Fibroblast of mammary gland (primary cell): ENCODE results near the gene GRM4.

Experiments
- DNase-seq: peaks from one replicate; pipeline ENCODE4 v3.0.0-alpha.2; 2010; ENCODE audit warnings: low read depth
- H3K4me3 ChIP-seq: 2 replicates; pipeline ENCODE4 v1.5.1; 2011; ENCODE audit warnings: low read depth, mild to moderate bottlenecking, low read length, moderate library complexity; ENCODE audit not compliant: control insufficient read depth
- TF ChIP-seq, protein P1 (sequence below): conservative IDR thresholded peaks from 2 replicates; pipeline ENCODE4 v1.5.1; 2011; ENCODE audit warnings: low read depth, low read length, inconsistent platforms; ENCODE audit not compliant: control insufficient read depth, insufficient read depth

Gene GRM4

DNA sequence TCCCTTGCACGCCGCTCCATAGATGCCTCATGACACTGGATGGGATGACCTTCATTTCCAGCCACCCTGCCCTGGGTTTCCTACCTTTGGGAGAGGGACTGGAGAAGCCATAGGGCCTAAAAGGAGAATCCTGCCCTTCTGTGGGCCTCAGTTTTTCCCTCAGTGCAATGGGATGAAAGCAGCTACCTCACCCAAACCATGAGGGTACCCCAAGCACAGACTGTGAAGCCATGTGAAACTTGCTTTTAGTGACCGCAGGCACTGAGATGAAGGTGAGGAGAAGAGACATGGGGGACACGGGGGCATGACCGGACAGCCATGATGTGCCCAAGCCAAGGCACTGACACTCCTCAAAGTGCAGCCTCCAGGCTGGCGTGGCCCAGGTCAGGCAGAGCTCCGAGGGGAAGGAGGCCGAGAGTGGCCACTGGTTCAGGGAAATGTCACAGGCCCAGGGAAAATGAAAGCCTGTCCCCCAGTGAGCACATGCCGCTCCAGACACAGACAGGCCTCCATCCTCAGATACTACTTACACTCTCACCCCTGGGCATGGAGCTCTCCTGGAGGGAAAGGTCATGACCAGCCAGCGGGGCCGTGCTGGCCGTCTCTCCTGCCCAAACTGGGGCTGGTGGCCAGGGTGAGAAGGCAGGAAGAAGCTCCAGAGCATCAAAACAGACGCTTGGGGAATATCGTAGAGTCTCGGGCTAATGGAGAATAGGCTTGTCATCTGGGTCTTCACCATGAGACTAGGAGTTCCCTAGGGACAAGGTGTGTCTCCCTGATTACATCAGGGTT, 116.2 kb downstream of the GRM4 start:
- no peak for DNase-seq
- H3K4me3 ChIP-seq = no peak overlapping the region
- TF ChIP-seq, protein P1, sequence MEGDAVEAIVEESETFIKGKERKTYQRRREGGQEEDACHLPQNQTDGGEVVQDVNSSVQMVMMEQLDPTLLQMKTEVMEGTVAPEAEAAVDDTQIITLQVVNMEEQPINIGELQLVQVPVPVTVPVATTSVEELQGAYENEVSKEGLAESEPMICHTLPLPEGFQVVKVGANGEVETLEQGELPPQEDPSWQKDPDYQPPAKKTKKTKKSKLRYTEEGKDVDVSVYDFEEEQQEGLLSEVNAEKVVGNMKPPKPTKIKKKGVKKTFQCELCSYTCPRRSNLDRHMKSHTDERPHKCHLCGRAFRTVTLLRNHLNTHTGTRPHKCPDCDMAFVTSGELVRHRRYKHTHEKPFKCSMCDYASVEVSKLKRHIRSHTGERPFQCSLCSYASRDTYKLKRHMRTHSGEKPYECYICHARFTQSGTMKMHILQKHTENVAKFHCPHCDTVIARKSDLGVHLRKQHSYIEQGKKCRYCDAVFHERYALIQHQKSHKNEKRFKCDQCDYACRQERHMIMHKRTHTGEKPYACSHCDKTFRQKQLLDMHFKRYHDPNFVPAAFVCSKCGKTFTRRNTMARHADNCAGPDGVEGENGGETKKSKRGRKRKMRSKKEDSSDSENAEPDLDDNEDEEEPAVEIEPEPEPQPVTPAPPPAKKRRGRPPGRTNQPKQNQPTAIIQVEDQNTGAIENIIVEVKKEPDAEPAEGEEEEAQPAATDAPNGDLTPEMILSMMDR = no peak

DNA sequence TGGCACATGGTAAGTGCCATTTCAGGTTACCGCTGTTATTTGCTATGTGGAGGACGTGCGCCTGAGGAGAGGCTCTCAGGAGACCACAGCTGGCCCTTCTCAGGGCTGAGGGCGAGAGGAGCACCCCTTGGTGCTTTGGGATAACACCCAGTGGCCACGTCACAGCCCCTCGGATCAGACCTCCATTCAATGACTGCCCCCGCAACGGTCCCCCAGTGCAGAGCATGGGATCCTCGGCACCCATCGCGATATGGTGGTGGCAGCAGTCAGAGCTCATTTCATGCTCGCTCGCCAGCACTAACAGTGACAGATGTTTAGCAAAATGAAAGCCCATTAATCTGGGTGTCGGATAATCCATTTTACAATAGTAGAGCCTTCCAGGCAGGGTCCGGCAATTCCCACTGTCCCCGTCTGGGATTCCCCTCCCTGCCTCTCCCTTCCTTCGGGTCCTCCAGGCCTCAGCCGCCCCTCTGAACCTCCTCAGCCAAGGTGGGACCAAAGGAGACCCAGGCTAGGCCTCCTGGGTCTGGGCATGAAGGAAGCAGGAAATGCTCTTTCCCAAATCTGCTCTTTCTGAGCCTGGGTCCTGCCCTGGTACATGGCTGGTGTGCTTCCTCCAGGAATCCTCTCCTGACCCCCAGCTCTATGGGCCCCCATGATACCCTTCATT, 117.1 kb downstream of the GRM4 start:
- TF ChIP-seq, protein P1 = no peak
- H3K4me3 ChIP-seq = no peak overlapping the region
- no peak for DNase-seq

DNA sequence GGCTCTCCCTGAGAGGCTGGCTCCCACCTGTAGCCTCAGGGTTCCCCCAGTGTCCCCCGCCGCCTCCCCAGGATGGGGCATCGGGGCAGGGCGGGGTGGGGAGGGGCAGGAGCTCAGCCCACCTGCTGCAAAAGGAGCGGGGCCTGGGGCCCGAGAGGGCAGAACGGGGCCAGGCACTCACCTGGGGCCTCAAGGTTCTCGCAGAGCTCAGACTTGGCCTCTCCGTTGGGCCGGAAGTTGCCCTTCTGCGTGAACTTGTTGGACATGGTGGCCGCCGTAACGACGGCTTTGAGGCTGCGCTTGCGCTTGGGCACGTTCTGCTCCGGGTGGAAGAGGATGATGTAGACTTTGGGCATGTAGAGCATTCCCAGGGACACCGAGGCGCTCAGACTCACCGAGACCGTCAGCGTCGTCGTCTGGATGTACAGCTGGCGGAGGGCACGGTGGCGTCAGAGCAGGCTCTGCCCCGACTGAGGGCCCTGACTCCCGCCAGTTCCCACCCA, 117.9 kb downstream of the GRM4 start:
- TF ChIP-seq, protein P1 = no peak
- no peak overlapping the region for H3K4me3 ChIP-seq
- DNase-seq = no peak

DNA sequence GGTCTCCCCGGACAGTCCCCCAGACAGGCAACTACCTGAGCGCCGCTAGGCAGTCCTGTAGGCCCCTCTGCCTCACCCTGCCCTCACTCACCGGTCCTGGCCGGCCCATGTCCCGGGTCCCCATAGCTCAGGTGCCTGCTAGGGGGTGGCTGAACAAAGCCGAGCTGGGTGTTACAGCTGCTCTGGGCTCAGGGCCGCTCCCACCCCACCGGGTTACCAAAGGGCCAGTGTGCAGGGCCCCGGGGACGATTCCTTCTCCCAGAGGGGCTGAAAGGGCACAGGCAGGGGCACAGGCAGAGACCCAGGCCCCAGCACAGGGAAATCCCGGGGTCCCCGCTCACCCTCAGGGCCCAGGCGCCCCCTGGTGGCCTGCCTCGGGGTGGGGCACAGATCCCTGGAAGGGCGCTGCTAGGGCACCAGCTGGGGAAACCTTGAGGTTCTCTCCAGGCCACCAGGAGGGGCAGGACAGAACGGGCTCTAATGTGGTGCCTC, 118.4 kb downstream of the GRM4 start:
- DNase-seq = peak; percentile 11
- no peak overlapping the region for H3K4me3 ChIP-seq
- TF ChIP-seq, protein P1 = peak; percentile 63

DNA sequence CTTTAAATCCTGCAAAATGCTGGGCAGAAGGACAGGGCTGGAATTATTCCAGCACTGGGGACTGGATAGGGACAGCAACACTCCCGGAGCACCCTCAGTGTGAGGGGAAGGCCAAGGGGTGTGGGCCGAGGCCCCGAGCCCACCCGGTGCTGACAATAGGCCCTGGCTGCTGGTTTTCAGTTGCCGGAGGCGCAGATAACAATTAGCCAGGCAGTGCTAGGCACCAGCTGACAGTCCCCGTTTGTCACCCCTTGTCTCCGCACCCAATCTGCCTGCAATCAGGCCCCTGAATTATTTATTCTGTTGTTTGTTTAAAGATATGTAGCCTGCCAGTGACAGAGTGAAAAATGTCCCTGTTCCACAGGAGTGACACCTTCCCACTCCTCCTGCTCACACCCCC, 120.0 kb downstream of the GRM4 start:
- H3K4me3 ChIP-seq = no peak overlapping the region
- DNase-seq = no peak
- TF ChIP-seq, protein P1 = no peak

DNA sequence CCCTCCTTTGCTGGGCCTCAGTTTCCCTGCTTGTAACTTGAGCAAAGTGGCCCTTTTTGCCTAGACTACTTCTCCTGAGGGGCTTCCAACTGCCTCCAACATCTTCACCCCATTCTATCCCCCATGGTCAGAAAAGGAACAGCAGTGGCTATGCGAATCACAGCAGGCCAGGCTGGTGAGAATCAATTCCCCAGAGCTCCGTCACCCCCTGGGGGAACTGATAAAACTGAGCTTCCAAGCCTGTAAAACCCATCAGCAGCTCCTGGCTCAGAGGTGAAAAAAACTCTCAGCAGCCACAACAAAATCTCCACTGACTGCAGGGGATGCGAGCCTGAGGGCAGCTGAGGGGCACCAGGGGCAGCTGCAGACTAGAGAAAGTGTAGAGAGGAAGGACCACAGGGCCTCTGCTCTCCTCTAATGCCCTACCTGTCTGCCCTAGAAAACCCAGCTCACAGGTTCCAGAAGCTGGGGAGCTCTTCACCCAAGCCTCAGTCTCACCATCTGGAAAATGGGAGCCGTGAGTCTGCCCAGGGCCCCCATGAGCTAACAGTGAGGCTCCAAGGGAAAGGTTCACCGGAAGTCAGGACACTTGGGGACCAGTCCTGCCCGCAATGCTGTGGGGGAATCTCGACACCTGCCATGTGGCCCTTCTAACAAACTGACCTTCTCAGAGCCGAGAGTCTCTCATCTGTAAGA, 120.6 kb downstream of the GRM4 start:
- TF ChIP-seq, protein P1 = no peak
- H3K4me3 ChIP-seq = no peak overlapping the region
- no peak for DNase-seq
